SK-N-SH treated with all-trans-retinoic acid at 6 μM for 48 hours (cell line): ENCODE measurements around the gene MAP3K2.

Source experiments
- ATAC-seq: fragments of 200-7000 bp; cut with Tn5 transposase; 3 replicates; pipeline ENCODE4 v1.9.1; 2020; ENCODE audit warnings: mild to moderate bottlenecking, moderate library complexity
- ARNTL ChIP-seq: fragments of 450-650 bp; formaldehyde crosslinking; IDR thresholded peaks from 2 replicates; pipeline ENCODE4 v1.5.0; 2020; ENCODE audit warnings: low read depth, mild to moderate bottlenecking, moderate library complexity, borderline replicate concordance
- BACH2 ChIP-seq: fragments of 250-450 bp; sonication (Bioruptor Pico); IDR thresholded peaks from 2 replicates; pipeline ENCODE4 v1.9.0; 2021; ENCODE audit warnings: mild to moderate bottlenecking, borderline replicate concordance
- CREB5 ChIP-seq: fragments of 250-450 bp; sonication (Bioruptor Pico); IDR thresholded peaks from 2 replicates; pipeline ENCODE4 v1.5.1; 2020; ENCODE audit warnings: low read depth, mild to moderate bottlenecking, moderate library complexity
- CSDC2 ChIP-seq: fragments of 250-450 bp; sonication (Bioruptor Pico); IDR thresholded peaks from 2 replicates; pipeline ENCODE4 v1.5.0; 2020; ENCODE audit warnings: mild to moderate bottlenecking, moderate library complexity
- ESRRG ChIP-seq: fragments of 250-450 bp; sonication (Bioruptor Pico); IDR thresholded peaks from 2 replicates; pipeline ENCODE4 v1.6.1; 2021; ENCODE audit warnings: mild to moderate bottlenecking
- GLIS3 ChIP-seq: fragments of 250-450 bp; sonication (Bioruptor Pico); IDR thresholded peaks from 2 replicates; pipeline ENCODE4 v1.5.0; 2020; ENCODE audit warnings: mild to moderate bottlenecking, moderate library complexity
- ISL1 ChIP-seq: fragments of 250-450 bp; sonication (Bioruptor Pico); IDR thresholded peaks from 2 replicates; pipeline ENCODE4 v2.1.2; 2022; ENCODE audit warnings: mild to moderate bottlenecking, moderate library complexity
- OSR1 ChIP-seq: fragments of 250-450 bp; sonication (Bioruptor Pico); IDR thresholded peaks from 2 replicates; pipeline ENCODE4 v1.8.0; 2022; ENCODE audit warnings: moderate library complexity, mild to moderate bottlenecking, inconsistent platforms
- POU6F1 ChIP-seq: fragments of 250-450 bp; sonication (Bioruptor Pico); IDR thresholded peaks from 2 replicates; pipeline ENCODE4 v1.8.0; 2021; ENCODE audit warnings: low read depth, mild to moderate bottlenecking, moderate library complexity, borderline replicate concordance
- PPARA ChIP-seq: fragments of 250-450 bp; sonication (Bioruptor Pico); IDR thresholded peaks from 2 replicates; pipeline ENCODE4 v1.5.0; 2020; ENCODE audit warnings: mild to moderate bottlenecking, borderline replicate concordance
- RARB ChIP-seq: fragments of 250-450 bp; sonication (Bioruptor Pico); IDR thresholded peaks from 2 replicates; pipeline ENCODE4 v1.8.0; 2021; ENCODE audit warnings: mild to moderate bottlenecking, moderate library complexity
- SNAI2 ChIP-seq: fragments of 250-450 bp; sonication (Bioruptor Pico); IDR thresholded peaks from 2 replicates; pipeline ENCODE4 v1.5.0; 2020; ENCODE audit warnings: mild to moderate bottlenecking, moderate library complexity
- TCF4 ChIP-seq: fragments of 250-450 bp; sonication (Bioruptor Pico); IDR thresholded peaks from 2 replicates; pipeline ENCODE4 v1.8.0; 2021; ENCODE audit warnings: mild to moderate bottlenecking, moderate library complexity, borderline replicate concordance
- TOX ChIP-seq: fragments of 250-450 bp; sonication (Bioruptor Pico); IDR thresholded peaks from 2 replicates; pipeline ENCODE4 v1.8.0; 2021; ENCODE audit warnings: mild to moderate bottlenecking, moderate library complexity, borderline replicate concordance
- TSHZ2 ChIP-seq: fragments of 250-450 bp; sonication (Bioruptor Pico); IDR thresholded peaks from 2 replicates; pipeline ENCODE4 v1.5.0; 2020; ENCODE audit warnings: mild to moderate bottlenecking, moderate library complexity
- ZC3H10 ChIP-seq: fragments of 250-450 bp; sonication (Bioruptor Pico); IDR thresholded peaks from 2 replicates; pipeline ENCODE4 v1.5.1; 2021; ENCODE audit warnings: mild to moderate bottlenecking, moderate library complexity
- ZFP3 ChIP-seq: fragments of 250-450 bp; sonication (Bioruptor Pico); IDR thresholded peaks from 2 replicates; pipeline ENCODE4 v1.5.0; 2020; ENCODE audit warnings: mild to moderate bottlenecking, moderate library complexity
- ZFP30 ChIP-seq: fragments of 450-650 bp; formaldehyde crosslinking; IDR thresholded peaks from 2 replicates; pipeline ENCODE4 v1.5.0; 2022; ENCODE audit warnings: mild to moderate bottlenecking, moderate library complexity
- ZNF565 ChIP-seq: fragments of 450-650 bp; formaldehyde crosslinking; conservative IDR thresholded peaks from 2 replicates; pipeline ENCODE4 v1.5.0; 2020; ENCODE audit warnings: low read depth, mild to moderate bottlenecking, moderate library complexity
- ZNF70 ChIP-seq: fragments of 450-650 bp; formaldehyde crosslinking; IDR thresholded peaks from 2 replicates; pipeline ENCODE4 v1.5.0; 2020; ENCODE audit warnings: mild to moderate bottlenecking, moderate library complexity
- ZNF8 ChIP-seq: fragments of 450-650 bp; formaldehyde crosslinking; IDR thresholded peaks from 2 replicates; pipeline ENCODE4 v1.5.0; 2020; ENCODE audit warnings: mild to moderate bottlenecking, moderate library complexity

MAP3K2 gene

GRCh38 chr2:127419448-127420038 is 31.8 kb upstream of the MAP3K2 start:
- ATAC-seq = no peak
- TF ChIP-seq ZNF8 (CRISPR knock-in tag) (no peak), BACH2 (CRISPR knock-in tag) (no peak), CSDC2 (no peak), ZFP30 (CRISPR knock-in tag) (no peak), ZNF565 (CRISPR knock-in tag) (no peak), GLIS3 (CRISPR knock-in tag) (no peak), ARNTL (CRISPR knock-in tag) (no peak), ESRRG (CRISPR knock-in tag) (no peak), PPARA (no peak), ZFP3 (CRISPR knock-in tag) (no peak), TCF4 (no peak), ISL1 (CRISPR knock-in tag) (no peak), TOX (no peak), RARB (CRISPR knock-in tag) (no peak), TSHZ2 (CRISPR knock-in tag) (no peak)

GRCh38 chr2:127419112-127419430 is 31.3 kb upstream of the MAP3K2 start:
- TF ChIP-seq ZNF70 = no peak
- no peak for TF ChIP-seq GLIS3 (CRISPR knock-in tag)
- TF ChIP-seq ZFP3 (CRISPR knock-in tag) = no peak
- TF ChIP-seq ZNF8 (CRISPR knock-in tag) = no peak
- TF ChIP-seq ISL1 (CRISPR knock-in tag) = no peak
- TF ChIP-seq POU6F1 (CRISPR knock-in tag) = no peak
- TF ChIP-seq BACH2 (CRISPR knock-in tag) = no peak
- ATAC-seq = no peak

- TF ChIP-seq TSHZ2 (CRISPR knock-in tag) (no peak), CREB5 (CRISPR knock-in tag) (no peak), TCF4 (no peak), RARB (CRISPR knock-in tag) (no peak), ZNF70 (no peak), ARNTL (CRISPR knock-in tag) (no peak), ZFP3 (CRISPR knock-in tag) (no peak), ZC3H10 (CRISPR knock-in tag) (no peak), ZFP30 (CRISPR knock-in tag) (no peak), OSR1 (CRISPR knock-in tag) (no peak), GLIS3 (CRISPR knock-in tag) (no peak), ESRRG (CRISPR knock-in tag) (no peak), ISL1 (CRISPR knock-in tag) (no peak), BACH2 (CRISPR knock-in tag) (no peak), PPARA (no peak), SNAI2 (CRISPR knock-in tag) (no peak), CSDC2 (no peak), POU6F1 (CRISPR knock-in tag) (no peak)
- TF ChIP-seq, all 23 proteins: peak for 0
- ATAC-seq = no peak
Measured at GRCh38 chr2:127418300-127419111, 30.7 kb upstream of the MAP3K2 start, which contains the start of gene PROC. PROC (plus strand) TSS chr2:127418427; CDS start chr2:127419943, 1,516 bp downstream.
